Ovary (tissue), 3 donors: Measurements from ENCODE around the gene TERB1.

Source experiments
- EP300 ChIP-seq: sonication (generic); formaldehyde crosslinking; IDR thresholded peaks from one replicate; pipeline ENCODE4 v1.6.1; 2017; ENCODE audit warnings: antibody characterized with exemption
- POLR2A ChIP-seq: fragments of 450-650 bp; IDR thresholded peaks from one replicate; pipeline ENCODE4 v1.6.1; 2017; ENCODE audit warnings: antibody characterized with exemption, mild to moderate bottlenecking, moderate library complexity
- TF ChIP-seq, protein P1 (sequence below), 3 donors: fragments of 450-650 bp in 2 of 3; fragments of 200-600 bp in 1 of 3; IDR thresholded peaks; one replicate each; pipeline versions ENCODE4 v1.5.1 to v1.8.0; 2016 to 2022; ENCODE audit warnings: antibody characterized with exemption in 3 of 3, mild to moderate bottlenecking in 1 of 3
- donor health status: DM: no; HTN: no; CAD: no.

DNA sequence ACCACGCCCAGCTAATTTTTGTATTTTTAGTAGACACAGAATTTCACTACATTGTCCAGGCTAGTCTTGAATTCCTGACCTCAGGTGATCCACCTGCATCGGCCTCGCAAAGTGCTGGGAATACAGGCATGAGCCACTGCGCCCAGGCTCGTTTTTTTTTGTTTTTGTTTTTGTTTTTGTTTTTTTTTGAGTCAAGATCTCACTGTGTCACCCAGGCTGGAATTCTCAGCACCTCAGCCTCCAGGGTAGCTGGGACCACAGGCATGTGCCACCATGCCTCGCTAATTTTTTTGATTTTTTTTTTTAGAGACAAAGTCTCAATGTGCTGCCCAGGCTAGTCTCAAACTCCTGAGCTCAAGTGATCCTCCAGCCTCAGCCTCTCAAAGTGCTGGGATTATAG is 87.3 kb downstream of the TERB1 start:
- TF ChIP-seq, protein P1, sequence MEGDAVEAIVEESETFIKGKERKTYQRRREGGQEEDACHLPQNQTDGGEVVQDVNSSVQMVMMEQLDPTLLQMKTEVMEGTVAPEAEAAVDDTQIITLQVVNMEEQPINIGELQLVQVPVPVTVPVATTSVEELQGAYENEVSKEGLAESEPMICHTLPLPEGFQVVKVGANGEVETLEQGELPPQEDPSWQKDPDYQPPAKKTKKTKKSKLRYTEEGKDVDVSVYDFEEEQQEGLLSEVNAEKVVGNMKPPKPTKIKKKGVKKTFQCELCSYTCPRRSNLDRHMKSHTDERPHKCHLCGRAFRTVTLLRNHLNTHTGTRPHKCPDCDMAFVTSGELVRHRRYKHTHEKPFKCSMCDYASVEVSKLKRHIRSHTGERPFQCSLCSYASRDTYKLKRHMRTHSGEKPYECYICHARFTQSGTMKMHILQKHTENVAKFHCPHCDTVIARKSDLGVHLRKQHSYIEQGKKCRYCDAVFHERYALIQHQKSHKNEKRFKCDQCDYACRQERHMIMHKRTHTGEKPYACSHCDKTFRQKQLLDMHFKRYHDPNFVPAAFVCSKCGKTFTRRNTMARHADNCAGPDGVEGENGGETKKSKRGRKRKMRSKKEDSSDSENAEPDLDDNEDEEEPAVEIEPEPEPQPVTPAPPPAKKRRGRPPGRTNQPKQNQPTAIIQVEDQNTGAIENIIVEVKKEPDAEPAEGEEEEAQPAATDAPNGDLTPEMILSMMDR (IDR thresholded peaks at IDR 0.05), result no peak
- TF ChIP-seq POLR2A (no peak), EP300 (no peak)
